AG08396 (cell line): Measurements from ENCODE around the gene ROCK1.
"Not testable (repeated sequence)": the region's sequence is repeated elsewhere in the genome, so short reads cannot be mapped to it uniquely, and the experiment has no call there.

Experiments
- DNase-seq: peaks from one replicate; pipeline ENCODE4 v3.0.0; 2012; ENCODE audit warnings: low spot score, mixed read lengths

The ROCK1 gene

DNA sequence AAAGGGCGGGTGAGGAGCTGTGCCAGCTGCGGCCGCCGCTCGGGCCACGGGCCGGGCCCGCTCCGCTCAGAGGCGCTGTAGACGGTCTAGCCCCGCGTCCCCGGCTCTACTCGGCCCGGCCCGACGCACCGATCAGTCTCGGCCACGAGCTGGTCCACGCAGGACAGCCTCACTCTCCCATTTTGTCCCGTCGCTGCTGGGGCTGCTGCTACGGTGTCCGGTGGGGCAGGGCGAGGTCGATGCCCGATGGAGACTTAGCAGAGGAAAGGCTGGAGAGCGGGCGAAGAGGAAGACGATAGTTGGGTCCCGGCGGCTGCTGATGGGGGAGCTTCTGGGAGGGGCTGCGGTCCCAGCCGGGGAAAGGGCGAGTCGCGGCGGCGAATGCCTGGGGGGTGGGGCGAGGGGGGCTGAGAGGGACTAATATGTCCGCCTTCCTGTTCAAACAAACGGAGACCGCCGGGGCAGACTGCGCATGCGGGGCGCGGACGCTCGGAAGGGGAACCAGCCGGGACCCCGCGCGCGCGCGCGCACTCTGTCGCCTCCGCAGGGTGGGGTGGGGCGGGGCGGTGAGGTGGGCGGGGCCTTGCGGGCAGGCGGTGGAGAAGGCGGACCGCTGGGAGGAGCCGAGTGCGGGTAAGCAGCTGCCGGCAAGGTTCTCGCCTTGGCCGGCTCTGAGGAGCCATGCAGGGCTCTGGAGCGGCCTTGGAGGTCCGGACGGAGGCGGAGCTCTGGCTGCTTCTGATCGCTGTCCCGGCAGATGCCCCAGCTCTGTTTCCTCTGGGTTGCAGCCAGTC lies at the start of gene ROCK1:
Gene ROCK1, minus strand, starts transcription at position 468 of the 794 bp plus-strand sequence. CDS start 903 bp downstream, outside the sequence.
- DNase-seq = peak; percentile 98

DNA sequence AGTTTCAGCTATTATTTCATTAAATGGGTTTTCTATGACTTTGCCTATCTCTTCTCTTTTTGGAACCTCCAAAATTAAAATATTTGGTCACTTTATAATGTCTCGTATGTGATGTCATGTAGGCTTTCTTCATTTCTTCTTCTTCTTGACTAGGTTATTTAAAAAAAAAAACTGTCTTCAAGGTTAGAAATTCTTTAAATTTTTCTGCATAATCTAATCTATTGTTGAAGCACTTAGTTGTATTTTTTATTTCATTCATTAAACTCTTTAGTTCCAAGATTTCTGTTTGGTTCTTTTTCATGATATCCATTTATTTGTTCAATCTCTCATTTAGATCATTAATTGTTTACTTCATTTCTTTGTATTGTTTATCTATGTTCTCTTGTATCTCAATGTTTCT lies 43.8 kb upstream of the ROCK1 start:
- no peak for DNase-seq

DNA sequence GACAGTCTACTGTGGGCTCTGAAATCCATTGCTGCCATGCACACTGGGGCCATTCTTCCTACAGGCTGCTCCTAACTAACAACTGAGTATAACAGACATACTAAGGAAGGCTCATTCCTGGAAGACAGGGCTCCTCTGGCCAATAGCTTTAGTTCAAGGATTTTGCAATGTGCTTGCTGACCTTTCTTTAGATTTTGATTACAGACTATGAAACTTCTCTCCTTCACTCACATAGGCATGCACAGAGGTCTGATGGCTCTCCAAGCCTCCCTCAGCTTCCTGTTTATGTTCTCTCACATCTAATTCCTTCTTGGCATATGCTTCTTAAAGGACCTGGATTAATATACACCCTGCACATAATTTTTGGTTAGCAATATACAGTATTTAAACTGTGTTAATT lies 34.4 kb upstream of the ROCK1 start:
- no peak for DNase-seq

DNA sequence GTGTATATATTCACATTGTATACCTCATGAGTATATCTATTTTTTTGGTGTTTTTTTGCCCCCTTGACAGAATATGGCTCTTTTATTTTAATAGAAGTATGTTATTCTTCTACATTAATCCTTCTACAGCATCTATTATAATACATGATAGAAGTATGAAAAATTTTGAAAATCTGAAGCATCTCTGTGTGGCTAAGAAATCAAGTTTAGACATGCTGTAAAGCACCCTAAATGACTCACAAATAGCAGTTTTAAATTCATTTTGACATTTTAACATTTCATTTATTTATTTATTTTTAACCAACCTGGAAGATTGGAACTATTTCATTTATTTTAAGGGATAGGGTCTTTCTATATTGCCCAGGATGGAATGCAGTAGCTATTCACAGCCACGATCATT lies 33.8 kb upstream of the ROCK1 start:
- no peak for DNase-seq

DNA sequence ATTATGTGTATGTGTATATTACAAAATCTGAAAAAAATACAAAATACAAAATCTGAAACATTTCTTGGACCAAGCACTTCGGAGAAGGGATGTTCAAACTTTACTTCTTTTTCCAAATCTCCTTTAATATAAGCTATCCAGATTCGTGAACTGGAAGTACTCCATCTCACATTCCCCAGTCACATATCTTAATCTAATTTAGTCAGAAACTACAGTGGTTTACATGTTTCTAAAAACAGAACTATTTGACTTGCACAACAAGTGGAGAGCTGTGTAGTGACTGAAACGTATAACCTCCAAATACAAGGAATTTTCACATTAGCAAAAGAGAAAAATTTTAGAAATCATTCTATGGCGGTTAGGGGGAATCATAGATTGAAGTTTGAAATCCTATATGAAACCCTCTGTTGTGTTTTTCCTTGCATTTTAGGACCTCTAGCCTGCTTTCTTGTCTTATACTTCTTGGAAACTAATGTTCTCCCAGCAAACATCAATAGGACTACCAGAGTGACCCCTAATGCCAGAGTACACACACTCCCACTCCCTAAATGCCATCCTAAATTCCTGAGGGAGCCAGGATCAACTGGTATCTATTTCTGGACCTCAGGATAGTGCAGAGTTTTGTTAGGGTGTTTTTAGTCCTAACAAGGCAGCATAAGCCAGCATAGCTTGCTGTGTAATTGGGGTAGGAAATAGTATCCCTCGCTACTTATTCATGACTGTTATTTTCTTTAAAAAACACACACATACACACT lies 30.2 kb upstream of the ROCK1 start:
- DNase-seq = peak; percentile 56

DNA sequence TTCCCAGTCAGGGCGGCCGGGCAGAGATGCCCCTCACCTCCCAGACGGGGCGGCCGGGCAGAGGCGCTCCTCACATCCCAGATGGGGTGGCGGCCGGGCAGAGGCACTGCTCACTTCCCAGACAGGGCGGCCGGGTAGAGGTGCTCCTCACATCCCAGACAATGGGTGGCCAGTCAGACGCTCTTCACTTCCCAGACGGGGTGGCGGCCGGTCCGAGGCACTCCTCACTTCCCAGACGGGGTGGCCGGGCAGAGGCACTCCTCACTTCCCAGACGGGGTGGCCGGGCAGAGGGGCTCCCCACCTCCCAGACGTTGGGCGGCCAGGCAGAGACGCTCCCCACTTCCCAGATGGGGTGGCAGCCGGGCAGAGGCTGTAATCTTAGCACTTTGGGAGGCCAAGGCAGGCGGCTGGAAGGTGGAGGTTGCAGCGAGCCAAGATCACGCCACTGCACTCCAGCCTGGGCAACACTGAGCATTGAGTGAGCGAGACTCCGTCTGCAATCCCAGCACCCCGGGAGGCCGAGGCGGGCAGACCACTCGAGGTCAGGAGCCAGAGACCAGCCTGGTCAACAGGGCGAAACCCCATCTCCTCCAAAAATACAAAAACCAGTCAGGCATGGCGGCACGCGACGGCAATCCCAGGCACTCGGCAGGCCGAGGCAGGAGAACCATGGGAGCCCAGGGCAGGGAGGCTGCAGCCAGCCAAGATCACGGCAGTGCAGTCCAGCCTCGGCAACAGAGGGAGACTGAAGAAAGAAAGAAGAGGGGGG lies 26.3 kb upstream of the ROCK1 start:
- DNase-seq = not testable (repeated sequence)

DNA sequence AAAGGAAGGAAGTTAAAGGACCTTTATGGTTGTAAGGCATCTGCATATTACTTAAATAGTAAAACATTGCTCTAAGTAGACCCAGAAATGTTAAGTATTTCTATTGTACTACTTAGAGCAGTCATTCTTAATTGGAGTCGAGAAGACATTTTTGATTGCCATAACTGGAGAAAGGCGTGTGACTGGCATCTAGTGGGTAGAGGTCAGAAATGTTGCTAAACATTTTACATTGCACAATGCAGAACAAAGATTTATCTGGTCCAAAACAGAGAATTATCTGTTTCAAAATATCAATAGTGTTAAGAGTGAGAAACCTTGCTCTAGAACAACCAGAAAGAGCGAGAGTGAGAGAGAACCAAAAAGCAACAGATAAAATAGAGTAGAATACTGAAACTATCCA lies 23.3 kb upstream of the ROCK1 start:
- peak; percentile 18 for DNase-seq

DNA sequence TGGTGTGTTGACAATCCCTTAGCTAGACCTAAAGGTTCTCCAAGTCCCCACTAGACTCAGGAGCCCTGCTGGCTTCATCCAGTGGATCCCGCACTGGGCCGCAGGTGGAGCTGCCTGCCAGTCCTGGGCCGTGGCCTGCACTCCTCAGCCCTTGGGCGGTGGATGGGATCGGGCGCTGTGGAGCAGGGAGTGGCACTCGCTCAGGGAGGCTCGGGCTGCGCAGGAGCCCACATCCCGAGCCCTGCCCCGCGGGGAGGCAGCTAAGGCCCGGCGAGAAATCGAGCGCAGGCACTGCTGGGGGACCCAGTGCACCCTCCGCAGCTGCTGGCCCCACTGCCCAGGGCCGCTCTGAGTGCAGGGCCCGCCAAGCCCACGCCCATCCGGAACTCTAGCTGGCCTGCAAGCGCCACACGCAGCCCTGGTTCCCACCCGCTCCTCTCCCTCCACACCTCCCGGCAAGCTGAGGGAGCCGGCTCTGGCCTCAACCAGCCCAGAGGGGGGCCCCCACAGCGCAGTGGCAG lies 20.8 kb upstream of the ROCK1 start:
- DNase-seq = no peak

DNA sequence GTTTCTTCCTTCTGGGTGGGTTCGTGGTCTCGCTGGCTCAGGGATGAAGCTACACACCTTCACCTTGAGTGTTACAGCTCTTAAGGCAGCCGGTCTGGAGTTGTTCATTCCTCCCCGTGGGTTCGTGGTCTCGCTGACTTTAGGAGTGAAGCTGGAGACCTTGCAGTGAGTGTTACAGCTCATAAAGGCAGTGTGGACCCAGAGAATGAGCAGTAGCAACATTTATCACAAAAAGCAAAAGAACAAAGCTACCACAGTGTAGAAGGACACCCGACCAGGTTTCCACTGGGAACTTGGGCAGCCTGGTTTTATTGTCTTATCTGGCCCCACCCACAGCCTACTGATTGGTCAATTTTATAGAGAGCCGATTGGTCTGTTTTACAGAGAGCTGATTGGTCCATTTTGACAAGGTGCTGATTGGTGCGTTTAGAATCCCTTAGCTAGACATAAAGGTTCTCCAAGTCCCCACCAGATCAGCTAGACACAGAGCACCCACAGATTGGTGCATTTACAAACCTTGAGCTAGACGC lies 20.1 kb upstream of the ROCK1 start:
- DNase-seq = no peak

DNA sequence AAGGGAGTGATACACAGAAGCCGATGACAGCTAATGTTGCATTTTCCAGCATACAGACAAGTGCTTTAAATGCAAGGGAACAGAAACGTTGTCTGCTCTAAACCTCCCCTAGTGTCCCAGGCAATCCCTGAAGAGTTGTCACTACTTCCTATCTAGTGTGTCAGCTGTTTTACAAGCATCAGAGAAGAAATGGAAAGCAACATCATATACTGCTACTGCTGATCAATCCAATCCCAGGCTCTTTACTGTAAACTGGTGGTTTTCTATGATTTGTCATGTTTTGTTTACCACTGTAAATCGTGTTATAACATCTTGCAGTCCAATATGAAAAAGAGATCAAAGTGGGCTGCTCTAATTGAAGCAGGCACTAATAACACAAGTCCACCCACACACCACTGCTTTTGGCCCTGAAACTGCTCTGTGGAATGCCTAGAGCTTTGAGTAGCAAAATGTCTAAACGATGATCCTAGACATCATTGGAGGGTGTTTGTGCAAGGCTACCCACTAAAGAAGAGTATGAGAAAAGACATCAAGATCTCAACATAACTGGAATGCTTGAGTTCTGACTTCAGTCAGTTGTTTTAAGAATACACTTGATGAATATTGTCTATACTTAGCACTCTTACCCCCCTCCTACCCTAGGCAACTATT lies 18.1 kb upstream of the ROCK1 start:
- DNase-seq = peak; percentile 42

DNA sequence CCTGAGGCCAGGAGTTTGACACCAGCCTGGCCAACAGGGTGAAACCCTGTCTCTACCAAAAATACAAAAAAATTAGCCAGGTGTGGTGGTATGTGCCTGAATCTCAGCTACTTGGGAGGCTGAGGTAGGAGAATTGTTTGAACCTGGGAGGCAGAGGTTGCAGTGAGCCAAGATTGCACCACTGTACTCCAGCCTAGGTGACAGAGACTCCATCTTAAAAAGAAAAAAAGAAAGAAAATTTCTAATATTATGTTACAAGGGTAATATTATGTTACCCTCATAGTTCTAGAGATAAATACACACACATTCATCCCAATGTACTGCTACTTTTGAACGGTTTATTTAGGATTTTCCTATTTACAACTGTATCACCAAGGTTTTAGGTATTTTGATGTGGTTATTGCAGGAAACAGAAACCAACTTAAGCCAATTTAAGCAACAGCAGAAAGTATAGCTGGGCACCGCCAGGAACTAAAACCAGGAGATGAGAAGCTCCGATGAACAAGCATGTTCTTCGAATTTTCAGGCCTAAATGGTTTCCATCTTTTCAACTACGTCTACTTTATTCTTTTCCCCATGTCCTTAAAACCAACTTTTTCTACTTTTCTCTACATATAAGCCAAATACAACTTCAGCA lies 11.8 kb upstream of the ROCK1 start:
- no peak for DNase-seq

DNA sequence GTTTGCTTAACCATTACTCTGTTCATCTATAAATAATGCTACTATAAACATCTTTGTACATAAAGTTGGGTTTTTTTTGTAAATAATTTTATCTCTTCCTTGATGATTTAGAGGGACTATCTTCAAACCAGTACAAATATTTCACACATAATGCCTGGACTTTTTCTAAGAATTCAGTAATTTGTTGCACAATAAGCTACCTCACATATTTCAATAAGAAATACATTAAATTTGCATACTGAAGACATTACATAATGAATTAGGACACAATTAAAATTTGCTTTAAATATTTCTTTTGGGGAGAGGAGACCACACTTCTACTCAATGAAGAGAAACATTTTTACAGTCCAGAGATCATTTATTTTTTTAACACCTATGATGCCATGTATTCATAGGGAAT lies 7.2 kb upstream of the ROCK1 start:
- no peak for DNase-seq

DNA sequence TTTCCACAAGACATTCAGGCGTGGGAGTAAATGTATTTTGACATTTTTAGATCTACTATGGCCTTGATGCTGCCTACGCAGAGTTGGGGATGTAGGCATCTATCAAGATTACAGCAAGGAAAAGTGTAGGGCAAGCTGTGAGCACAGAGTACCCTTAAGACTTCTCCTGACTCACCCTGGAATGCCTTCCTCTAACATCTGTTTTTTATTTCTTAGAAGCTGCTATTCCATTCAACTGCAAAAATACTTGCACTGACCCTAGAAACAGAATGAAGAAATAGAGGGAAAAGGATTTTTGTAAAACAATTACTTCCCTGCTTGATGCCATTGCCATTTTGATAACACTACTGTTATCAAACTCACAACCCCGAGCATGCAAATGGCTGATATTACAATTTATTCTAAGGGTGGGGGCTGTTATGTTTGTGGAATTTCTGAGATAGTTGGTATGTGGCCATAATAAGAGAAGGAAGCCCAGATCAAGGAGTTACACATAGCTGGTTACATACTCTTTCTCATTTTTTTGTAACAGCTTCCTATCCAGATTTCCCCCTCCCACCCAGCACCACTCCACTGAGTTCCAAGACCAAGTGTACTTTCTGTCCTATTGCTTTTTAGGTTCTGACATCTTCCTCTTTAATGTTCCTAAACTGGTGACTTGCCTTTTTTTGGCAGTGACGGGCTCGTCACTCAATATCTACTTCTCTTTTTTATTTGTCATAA lies 6.0 kb upstream of the ROCK1 start:
- peak; percentile 49 for DNase-seq

DNA sequence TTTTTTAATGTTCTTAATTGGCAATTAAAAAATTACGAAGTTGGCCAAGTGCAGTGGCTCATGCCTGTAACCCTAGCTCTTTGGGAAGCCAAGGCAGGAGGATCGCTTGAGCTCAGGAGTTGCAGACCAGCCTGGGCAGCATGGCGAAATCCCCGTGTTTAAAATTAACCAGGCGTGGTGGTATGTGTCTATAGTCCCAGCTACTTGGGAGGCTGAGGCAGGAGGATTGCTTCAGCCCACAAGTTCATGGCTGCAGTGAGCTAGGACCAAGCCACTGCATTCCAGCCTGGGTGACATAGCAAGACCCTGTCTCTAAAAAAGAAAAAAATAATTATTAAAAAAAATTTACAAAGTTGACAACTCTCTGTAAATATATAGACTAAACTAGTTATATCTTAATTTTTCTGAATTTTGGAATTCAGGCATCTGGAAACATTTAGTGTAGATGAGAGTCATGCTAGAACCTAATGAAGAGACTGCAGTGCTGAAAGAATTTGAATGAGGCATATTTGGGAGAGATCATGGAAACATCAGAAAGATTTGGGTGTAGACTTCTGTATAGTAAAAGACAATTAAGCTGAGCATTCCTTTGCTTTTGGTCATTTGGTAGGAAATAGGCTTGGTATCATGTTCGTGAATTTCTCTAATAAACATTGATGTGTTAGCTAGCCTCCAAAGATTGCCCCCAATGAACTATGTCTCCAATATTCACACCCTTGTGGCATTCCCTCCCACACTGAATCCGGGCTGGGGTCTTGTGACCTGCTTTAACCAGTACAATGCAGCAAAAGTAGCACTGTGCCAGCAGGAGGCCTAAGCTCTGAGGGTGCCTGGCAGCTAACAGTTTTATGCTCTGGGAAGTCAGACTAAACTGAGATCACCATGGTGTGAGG lies 4.2 kb upstream of the ROCK1 start:
- peak; percentile 41 for DNase-seq

DNA sequence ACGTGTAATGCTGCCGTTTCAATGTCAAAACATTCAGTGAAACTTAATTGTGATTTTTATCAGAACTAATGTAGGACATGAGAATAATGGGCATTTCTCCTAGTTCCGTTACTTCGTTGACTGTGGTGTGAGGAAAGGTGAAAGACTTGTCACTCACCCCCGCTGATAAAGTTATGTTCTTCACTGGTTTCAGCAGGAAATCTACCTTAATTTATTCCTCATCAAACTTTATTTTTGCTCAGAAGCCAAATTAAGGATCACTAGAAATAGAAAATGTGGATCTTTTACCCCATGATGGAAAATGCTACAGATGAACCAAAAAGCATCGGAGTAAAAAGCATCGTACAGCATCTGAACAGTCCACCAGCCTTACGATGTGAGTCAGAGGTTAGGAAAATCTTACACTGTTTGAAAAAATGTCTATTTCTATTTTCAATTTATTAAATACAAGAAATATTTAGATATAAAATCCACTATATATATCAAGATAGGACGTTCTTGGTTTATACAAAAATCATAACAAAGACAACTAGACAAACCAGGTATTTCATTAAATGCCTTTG lies 1.0 kb upstream of the ROCK1 start:
- DNase-seq = no peak

DNA sequence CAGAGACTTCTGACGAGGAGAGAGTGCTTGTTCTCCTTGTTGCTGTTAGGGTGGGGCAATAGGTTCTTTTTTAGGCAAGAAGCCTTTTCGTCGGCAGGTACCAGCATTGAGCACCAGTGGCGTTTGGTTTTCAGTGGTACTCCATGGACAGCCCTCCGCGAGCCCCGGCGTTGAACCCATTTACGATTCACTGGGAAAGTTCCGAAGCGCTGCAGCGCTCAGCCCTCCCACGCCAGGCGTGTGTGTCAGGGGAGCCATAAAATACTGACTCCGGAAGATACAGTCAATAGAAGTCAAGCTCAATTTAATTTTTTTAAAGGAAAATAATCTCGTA lies 494 bp upstream of the ROCK1 start:
- no peak for DNase-seq

DNA sequence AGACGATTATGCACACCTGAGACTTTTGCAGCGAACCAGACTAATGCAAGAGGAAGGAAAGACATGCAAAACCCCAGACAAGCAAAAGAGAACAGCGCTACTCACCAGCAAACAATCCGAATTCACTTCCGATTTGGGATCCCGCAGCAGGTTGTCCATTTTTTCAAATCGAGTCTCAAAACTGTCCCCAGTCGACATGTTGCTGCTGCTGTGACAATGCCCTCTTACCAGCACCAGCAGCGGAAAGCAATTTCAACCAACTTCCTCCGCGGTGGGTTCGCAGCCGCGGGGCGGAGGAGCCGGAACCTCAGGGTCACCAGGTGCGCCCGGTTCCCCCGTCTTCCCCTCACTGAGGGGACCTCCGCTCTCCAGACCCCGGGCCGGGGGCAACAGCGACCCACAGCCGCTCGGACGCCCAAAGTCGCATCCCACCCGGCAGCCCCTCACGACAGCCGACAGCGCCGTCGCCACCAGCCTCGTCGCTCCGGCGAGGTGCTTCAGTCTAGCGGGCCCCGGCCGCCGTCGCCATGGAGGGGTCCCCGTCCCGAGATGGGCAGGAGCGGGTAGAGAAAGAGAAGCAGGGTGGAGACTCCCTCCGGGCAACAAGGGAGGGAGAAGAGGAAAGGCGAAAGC lies 784 bp downstream of the ROCK1 start:
- DNase-seq = peak; percentile 10

DNA sequence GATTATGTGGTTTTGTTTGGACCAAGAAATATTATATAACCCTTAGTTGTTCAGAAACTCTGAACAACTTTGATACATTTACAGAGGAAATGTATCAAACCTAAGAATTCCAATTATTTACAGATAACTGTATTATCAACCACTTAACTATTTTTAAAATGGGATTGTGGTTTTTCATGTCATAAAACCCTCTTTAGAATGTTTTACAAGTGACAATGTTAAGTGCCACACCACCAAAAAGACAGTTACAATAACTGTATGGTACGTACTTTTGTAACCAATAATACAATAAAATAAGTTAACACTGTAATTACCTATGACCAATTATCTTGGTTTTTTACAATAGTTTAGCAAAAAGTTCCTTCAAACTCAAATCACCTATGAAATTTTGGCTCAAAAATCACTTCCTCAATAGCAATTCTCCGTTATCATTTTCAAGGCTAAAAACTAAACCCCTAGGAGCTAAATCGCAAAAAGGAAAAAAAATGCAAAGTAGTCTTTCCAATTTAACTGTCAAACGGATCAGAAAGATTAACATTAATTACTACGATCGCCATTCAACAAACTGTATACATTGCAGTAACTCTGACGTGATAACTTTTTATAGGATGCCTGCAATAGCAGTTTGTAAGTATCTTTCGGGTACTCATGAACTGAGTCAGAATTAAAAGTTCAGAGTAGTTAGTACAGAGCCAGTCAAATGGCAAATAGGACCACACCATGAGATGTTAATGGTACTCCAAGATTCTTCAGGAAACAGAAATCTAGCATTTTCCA lies 1.5 kb downstream of the ROCK1 start:
- DNase-seq = no peak
